Omental fat pad (tissue), 4 donors: ENCODE measurements around the gene SELENOO. TPM values are rescaled to one million over a fixed set of nuclear protein-coding genes. Genes with fewer than 3 reads are reported as not detected.

ENCODE experiments used
- ATAC-seq: fragments of 150-250 bp; one replicate; pipeline ENCODE4 v1.9.1; 2016; ENCODE audit warnings: mild to moderate bottlenecking, moderate library complexity; ENCODE audit not compliant: low FRiP score
- DNase-seq: peaks from one replicate; pipeline ENCODE4 v3.0.0-alpha.2; 2019; ENCODE audit warnings: low spot score
- CTCF ChIP-seq, 3 donors: fragments of 450-650 bp; IDR thresholded peaks; one replicate each; pipeline ENCODE4 v1.5.1; 2016 to 2017; ENCODE audit warnings: antibody characterized with exemption in 3 of 3, mild to moderate bottlenecking in 3 of 3, moderate library complexity in 2 of 3
- total RNA-seq, 4 donors: library from RNA; depleted of rRNA; stranded (reverse); fragments of >200 nt; gene quantifications; one replicate each; pipeline ENCODE4 v1.1.0, GENCODE V29; 2016

SELENOO gene
- total RNA-seq, 4 donors from 2014 or later: 21.2 to 38.3 (median 31.9) TPM

DNA sequence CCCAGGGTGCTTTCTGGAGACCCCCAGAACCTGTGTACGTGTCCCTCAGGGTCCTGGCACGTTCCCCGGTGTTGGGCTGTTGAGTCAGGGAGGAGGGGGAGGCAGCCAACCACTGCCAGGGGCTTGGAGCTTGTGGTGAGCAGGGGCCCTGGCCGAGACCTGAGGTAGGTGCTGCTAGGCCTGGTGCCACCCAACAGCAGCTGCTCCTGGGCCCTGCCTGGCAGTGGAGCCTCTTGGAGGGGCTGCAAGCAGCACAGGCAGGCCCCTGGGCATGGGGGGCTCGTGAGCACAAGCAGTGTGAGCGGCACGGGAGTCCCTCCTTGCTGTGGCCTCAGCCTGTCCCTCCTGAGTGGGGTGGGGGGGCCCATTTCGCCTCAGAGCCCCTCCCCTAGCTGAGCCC is 7.2 kb upstream of the SELENOO start:
- no peak for ATAC-seq
- no peak for TF ChIP-seq CTCF (IDR thresholded peaks at IDR 0.05)
- no peak for DNase-seq

DNA sequence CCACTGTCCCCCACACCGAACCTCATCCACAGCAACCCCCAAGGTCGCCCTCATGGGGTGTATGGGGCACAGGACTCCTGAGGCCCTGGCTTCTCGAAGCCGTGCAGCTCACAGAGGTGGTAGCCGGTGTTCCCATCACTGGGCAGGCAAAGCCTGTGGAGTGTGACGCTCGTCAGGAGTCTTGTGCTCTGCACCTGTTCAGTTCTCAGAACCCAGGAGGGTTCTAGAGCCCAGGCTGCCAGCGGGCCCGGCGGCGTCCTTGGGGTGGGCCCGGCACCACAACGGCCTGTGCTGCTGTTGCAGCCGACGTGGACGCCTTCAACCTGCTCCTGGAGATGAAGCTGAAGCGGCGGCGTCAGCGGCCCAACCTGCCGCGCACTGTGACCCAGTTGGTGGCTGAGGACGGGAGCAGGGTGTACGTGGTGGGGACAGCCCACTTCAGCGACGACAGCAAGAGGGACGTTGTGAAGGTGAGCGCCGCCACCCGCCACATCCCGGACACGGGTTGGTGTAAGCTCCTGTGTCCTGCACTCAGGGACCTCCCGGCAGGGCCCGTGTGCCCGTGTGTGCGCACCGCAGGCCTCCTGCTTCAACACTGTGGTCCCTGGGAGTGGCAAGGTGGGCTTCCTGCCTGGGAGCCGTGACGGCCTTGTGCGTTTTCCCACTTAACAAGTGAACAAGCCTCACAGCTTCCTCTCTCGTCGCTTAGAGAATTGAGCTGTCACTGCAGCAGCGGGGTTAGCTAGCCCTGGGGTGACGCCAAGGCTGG is 6.6 kb upstream of the SELENOO start:
- TF ChIP-seq CTCF (IDR thresholded peaks at IDR 0.05): no peak
- ATAC-seq: no peak
- DNase-seq: no peak

- no peak for ATAC-seq
- no peak for TF ChIP-seq CTCF (IDR thresholded peaks at IDR 0.05)
- DNase-seq: no peak
These were observed 4.6 kb upstream of the SELENOO start for GRCh38 chr22:50196256-50196655.

- TF ChIP-seq CTCF (IDR thresholded peaks at IDR 0.05): no peak
- no peak for DNase-seq
- no peak for ATAC-seq
These were observed 3.6 kb upstream of the SELENOO start for GRCh38 chr22:50197000-50197800.

GRCh38 chr22:50197856-50198623 is 2.8 kb upstream of the SELENOO start:
- DNase-seq (no peak), ATAC-seq (no peak)
- no peak for TF ChIP-seq CTCF (IDR thresholded peaks at IDR 0.05)

DNA sequence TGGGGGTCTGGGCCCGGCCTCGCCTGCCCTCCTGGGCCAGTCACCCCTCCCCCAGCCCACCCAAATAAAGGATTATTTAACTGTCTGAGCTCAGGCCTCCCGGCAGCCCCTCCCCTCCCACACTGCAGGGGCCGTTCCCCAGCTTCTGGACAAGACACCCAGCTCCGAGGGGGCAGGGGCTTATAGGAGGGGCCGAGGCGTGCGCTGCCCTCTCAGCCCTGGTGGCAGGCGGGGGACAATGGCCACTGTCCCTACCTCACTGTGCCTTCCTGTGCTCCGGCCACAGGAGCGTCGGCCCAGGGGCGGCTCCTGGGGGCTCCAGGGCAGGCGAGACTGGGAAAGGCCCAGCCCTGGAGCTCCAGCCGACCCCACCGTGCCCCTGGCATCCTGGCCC is 2.2 kb upstream of the SELENOO start:
- DNase-seq: no peak
- no peak for TF ChIP-seq CTCF (IDR thresholded peaks at IDR 0.05)
- no peak for ATAC-seq
